Measurements from ENCODE around the gene ZNF532.

- TF ChIP-seq CTCF (IDR thresholded peaks at IDR 0.05; ENCODE audit: low read length) (no peak), EZH2 (IDR thresholded peaks at IDR 0.05; ENCODE audit: borderline replicate concordance, low read length) (no peak)
Measured at GRCh38 chr18:59011786-59012185, 147.1 kb downstream of the ZNF532 start.

All from OCI-LY1 (cell line).